CD4-positive, alpha-beta T cell treated with Interleukin-6 at 100 ng/mL for 8 hours (primary cell): ENCODE results near the gene CRYAB.
"Not testable (repeated sequence)": the region's sequence is repeated elsewhere in the genome, so short reads cannot be mapped to it uniquely, and the experiment has no call there.

Source experiments
- DNase-seq: peaks from one replicate; pipeline ENCODE4 v3.0.0-alpha.2; 2020; ENCODE audit warnings: mixed read lengths, low spot score

CRYAB gene

GRCh38 chr11:111933872-111934271 lies 22.3 kb upstream of the CRYAB start:
- no peak for DNase-seq

- not testable (repeated sequence) for DNase-seq
These were observed 21.6 kb upstream of the CRYAB start for GRCh38 chr11:111933176-111933575.

- no peak for DNase-seq
These were observed 21.0 kb upstream of the CRYAB start for GRCh38 chr11:111932611-111932950.

- DNase-seq, result no peak
These were observed 18.9 kb upstream of the CRYAB start for GRCh38 chr11:111930472-111930871.

- DNase-seq, result peak; percentile 96
These were observed 15.2 kb upstream of the CRYAB start for GRCh38 chr11:111926505-111927391.

GRCh38 chr11:111925953-111926352 lies 14.4 kb upstream of the CRYAB start:
- DNase-seq, result no peak

GRCh38 chr11:111923951-111924350 lies 12.4 kb upstream of the CRYAB start:
- no peak for DNase-seq

GRCh38 chr11:111923351-111923788 lies 11.8 kb upstream of the CRYAB start:
- DNase-seq, result no peak

- DNase-seq, result no peak
These were observed 11.2 kb upstream of the CRYAB start for GRCh38 chr11:111922803-111923202.

- DNase-seq, result no peak
These were observed 10.1 kb upstream of the CRYAB start for GRCh38 chr11:111921541-111922230.

- no peak for DNase-seq
These were observed 9.3 kb upstream of the CRYAB start for GRCh38 chr11:111920908-111921307.

- DNase-seq, result no peak
These were observed 7.1 kb upstream of the CRYAB start, which contains the start of gene C11orf52 for GRCh38 chr11:111918390-111919256. Gene C11orf52, plus strand, starts transcription at chr11:111918913. Its CDS starts 60 bp downstream, at chr11:111918973.

GRCh38 chr11:111917788-111918187 lies 6.2 kb upstream of the CRYAB start:
- no peak for DNase-seq

- no peak for DNase-seq
These were observed 5.7 kb upstream of the CRYAB start for GRCh38 chr11:111917312-111917711.

- no peak for DNase-seq
These were observed 5.2 kb upstream of the CRYAB start for GRCh38 chr11:111916768-111917167.

GRCh38 chr11:111913997-111914396 lies 2.4 kb upstream of the CRYAB start:
- DNase-seq, result no peak

GRCh38 chr11:111913031-111913861 lies 1.7 kb upstream of the CRYAB start:
- DNase-seq, result no peak

GRCh38 chr11:111912535-111912934 lies 965 bp upstream of the CRYAB start, which contains the start of gene HSPB2:
Gene HSPB2, plus strand, starts transcription at chr11:111912734. Its CDS starts 96 bp downstream, at chr11:111912830.
- DNase-seq, result no peak

- no peak for DNase-seq
These were observed 651 bp downstream of the CRYAB start for GRCh38 chr11:111910676-111911562.

GRCh38 chr11:111909378-111909777 lies 2.2 kb downstream of the CRYAB start:
- no peak for DNase-seq
